NCI-H2107 (cell line): Measurements from ENCODE around the gene TRPC4.

ENCODE experiments used
- DNase-seq: peaks from one replicate; lab custom pipeline; 2025; lab: John Stamatoyannopoulos, UW

Gene TRPC4

DNA sequence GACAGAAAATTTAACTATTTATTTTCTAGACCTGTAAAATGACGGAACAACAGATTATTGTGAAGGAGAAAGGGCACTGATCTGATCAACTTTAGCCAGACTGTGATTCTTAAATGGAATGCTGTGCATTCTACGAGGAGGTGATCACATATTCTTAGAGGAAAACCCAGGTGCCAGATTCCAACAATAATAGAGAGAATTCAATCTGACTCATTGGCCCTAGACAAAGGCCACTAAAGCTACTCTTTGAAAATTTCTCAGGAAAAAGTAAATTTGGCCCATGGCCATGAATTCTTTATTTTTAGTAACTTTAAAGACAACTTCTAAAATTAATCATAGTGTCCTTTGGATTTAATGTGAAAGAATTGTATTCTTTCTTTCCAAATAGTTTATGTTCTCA is 212.4 kb downstream of the TRPC4 start:
- no peak for DNase-seq

DNA sequence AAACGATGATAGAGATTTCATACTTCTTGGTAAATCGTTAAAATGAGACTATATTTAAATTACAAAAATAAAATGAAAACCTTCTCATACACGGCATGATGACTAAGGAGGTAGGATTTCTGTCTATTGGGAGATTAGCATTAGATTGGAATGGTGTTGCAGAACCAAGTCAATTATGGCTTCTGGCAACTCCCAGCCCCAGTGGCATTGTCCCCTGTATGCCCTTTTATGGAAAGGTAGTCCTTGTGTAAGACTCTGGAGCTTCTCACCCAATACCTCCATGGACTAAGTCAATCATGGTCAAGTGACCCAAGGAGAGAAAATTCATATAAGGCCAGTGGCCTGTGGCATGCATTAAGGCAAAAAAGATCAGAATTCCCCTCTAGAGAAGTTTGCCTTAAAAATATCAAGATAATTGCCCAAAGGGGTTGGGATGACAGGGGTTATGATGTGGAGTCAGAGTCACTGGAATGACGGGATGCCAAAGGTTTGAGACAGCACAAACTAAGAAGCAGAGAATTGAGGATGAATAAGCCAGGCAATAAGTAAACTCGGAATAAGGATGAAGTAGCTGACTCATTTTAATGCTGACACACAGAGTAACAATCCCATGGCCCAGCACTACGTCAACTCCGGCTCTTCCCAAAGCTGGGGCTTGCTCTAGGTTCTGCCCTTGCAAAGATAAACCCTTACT is 213.2 kb downstream of the TRPC4 start:
- DNase-seq, result no peak

DNA sequence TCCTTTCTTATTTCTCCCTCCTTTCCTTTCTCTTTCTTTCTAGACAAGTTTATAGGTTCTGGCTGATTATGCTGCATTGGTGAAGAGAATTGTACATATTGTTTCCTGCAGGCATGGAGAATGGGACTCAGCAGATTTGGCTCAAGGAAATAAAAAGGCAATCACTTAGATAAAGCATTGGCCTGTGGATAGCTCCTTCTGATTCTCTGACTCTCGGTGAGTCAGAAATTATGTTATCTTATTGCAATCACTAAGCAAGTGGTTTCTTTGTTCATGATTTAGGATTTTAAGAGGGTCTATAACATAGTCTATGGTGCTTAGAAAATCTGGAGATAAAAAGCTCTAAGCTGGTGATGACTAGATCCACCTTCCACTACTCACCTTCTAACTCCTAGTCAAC is 217.0 kb downstream of the TRPC4 start:
- no peak for DNase-seq

DNA sequence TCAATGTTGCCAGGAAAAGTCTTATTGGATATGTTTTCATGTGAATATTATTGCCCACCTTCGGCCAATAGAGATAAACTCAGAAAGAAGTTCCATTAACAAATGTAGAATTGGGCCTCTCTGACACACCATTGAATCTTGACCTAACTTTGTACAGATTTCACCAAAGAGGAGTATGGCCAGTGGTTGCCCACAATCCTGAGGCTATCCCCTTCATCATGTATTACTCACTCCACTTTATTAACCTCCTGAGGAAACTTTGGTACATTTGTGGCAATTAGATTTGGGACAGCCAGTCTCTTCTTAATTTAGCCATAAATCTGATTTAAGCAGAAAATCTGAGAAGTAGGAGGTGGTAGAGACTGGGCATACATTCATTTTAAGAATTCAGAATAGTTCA is 217.7 kb downstream of the TRPC4 start:
- no peak for DNase-seq

DNA sequence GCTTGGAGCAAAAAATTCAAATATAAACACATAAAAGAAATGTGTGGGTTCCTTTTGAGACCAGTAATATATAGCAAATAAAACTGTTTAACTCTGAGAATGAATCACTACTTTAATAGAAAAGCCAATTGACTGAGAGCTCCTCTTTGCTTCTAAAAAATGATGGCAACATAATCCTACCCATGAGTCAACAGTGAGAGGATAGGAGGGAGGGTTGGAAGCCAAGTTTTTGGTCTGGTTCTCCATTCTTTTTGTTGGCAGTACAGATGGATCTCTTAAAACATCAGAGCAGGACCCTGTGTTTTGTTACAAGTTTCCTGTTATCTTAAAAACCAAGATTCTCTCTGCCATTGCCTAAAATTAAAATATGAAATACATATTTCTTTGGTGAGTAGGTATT is 221.0 kb downstream of the TRPC4 start:
- no peak for DNase-seq

DNA sequence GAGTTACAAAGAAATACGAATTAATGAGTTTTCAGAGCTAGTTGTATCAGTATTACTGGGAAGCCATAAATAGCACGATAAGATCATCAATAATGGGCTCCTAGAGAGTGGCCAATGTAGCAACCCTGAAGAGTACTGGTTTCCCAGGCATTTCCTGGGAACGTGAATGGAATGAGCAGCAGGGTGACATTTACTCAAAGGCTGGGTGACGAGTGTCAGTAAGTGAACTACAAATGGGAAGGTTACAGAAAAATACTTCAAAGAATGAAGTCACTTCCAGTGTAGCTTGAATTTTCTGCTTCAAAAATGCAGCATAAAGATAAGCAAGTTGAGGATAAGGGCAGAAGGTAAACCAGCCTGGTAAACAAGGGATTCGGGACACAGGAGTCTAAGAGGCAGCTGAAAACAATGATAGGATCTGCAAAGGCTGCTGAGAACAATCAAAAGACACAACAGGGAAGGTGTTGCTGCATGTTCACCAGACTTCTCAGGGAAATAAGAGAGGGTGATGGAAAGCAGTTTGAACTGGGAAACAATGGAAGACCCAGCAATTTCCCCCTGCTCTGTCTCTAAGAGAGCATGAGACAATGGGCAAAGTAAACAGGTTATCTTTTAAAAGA is 222.4 kb downstream of the TRPC4 start:
- no peak for DNase-seq

DNA sequence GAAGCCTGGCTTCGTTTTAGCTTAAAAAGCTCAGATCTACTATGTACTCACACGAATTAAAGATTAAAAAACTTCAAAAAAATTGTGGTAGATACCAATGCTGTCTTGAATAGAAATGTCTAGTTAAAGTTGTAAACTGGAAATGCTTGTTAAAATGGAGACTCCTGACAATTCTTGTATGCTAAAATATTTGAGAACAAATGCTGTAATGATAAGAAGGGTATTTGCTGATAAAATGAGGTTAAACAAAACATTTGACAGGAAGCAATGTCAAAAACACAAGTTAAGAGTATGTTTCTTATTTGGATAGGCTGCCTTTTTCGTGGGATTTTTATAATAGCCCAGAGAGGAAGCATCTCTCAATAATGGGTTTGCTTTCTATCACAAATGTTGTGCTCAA is 223.0 kb downstream of the TRPC4 start:
- no peak for DNase-seq

DNA sequence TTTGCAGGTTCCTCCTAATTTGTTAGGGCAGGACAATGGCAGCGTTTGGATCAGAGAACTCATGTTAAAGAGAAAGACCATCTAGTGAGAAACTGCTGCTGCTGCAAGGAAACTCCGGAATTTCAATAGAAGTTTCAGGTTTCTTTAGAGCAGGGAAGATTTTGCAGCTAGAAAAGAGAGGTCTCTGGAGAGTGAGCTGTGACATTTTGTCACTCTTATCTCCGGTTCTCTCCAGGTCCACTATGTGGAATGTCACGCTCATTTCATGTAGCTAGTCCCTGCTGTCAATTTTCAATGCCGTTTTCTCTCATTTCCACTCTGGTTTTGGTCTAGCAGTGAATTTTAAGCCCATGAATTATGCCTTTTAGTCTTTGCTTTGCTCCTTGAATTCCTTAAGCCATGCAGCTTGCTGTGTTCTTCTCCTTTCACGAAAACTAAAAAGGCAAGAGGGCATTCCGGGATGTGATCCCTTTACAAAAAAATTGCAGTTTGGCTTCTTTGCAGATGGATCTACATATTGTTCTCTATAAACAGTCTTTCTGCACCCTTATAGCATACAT is 224.3 kb downstream of the TRPC4 start:
- no peak for DNase-seq

DNA sequence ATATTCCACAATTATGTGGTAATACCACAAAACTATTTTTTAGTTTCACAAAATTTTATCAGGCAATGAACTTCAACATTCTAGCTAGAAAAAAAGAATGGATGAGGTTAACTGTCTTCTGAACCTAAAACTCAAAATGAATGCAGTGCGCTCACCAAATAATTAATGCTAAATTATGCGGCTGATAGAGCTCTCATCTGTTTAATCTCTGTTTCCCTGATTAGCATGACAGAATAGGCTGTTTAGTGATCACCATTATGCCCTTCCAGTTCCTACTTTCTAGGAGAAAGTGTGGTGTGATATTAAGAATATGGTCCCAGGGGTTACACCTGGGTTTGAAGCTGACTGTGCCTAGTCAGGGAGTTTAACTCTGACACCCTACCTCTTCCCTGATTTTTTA is 228.2 kb downstream of the TRPC4 start:
- DNase-seq, result no peak

DNA sequence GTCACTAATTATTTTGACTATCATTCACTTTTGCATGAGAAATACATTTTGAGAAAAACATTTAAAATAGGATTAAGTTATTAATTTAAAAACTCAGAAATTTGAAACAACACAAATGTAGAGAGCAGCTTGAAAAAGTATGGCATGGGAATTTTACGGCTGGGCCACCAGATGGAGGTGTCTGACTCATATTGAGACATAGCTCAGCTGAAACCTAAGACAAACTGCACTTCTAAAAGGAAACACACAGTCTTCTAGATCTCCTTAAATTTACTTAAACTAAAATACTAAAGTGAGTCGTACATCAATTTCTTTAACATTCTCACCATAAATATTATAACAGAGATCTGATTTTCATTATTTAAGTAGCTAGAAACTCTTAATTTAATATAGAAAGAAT is 229.1 kb downstream of the TRPC4 start:
- no peak for DNase-seq

DNA sequence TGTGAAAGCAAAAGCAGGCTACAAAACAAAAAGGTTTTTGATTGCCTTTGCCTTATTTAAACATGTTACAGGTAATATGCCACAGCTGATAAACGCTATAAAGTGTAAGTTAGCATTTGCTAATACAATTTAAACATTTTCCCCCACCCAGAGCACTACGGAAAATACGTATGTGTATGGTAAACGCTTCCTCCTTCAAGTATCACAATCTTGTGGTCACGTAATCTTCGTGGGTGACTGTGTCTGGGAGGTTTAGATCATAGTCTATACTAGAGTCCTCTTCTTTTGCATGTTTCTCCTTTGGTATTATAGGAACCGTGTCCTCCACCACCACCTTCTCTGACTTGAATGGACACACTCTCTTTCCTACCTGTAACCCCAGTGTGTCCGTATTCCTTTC is 232.9 kb downstream of the TRPC4 start:
- DNase-seq, result no peak

DNA sequence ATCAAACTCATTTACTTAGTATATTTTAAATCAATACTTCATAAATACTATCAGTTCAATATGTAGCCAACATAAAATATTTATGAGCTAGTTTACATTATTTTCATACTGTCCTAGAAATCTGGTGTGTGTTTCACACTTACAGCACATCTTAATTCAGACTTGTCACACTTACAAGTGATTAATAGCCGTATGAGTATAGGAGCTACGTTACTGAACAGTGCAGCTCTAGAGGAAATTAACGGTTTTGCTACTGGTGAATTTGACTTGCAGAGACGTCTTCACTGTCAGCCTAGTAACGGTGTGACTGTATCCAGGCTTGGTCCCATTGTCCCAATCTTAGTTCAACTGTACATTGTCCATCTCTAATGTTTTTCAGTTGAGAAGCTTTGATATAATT is 237.3 kb downstream of the TRPC4 start:
- DNase-seq, result no peak

DNA sequence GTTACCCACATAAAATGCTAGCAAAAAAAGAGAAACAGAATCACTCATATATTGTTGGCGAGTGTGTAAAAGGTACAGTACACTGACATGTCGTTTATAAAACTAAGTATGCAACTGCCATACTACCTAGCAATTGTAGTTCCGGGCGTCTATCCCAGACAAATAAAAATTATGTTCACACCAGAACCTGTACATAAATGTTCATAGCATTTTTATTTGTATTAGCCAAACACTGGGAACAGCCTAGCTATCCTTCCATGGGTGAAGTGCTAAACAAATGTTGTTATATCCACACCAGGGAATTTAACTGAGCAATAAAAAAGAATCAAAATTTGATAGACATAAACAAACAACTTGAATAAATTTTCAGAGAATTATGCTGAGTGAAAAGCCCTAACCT is 242.1 kb downstream of the TRPC4 start:
- no peak for DNase-seq

DNA sequence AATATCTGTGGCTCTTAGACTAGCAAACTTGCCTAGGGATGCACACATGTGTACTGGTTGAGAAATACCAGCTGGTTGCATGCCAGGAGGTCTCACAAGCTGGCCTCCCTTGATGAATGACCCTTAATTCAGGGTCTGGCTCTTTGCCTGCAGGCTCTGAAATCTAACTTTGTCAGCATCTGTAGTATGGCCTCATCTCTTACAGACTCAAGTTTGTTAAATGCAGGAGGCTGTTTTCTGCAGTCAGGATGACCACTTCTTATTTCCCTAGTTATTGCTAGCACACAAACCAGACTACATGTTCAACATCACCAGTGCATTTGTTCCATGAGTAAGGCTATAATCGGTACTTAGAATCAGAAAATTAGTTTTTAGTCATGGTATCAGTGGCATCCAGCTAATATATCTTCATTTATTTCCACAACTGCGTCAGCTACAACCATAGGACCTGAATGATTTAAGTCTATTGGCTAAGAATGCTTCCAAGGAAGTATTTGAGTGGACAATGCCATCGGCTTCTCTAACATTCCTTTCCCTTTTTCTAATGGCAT is 247.7 kb downstream of the TRPC4 start:
- no peak for DNase-seq

DNA sequence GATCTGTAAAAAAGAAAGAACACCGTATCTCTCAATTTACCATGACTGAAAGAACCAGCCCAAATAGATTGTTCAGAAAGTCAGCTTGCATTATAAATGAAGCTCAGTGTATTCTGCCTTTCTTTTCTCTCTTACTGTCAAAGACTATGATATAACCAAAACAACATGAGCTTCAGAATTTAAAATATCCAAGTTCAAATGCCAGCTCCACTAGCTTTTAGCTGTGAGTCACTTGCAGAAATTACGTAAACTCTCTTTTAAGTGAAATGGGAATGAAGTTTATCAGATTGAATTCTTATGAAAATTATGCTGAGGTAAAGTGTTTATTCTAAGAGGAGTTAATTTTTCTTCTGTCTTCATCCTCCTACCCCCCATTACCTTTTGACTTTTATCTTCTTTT is 251.0 kb downstream of the TRPC4 start:
- DNase-seq, result no peak

DNA sequence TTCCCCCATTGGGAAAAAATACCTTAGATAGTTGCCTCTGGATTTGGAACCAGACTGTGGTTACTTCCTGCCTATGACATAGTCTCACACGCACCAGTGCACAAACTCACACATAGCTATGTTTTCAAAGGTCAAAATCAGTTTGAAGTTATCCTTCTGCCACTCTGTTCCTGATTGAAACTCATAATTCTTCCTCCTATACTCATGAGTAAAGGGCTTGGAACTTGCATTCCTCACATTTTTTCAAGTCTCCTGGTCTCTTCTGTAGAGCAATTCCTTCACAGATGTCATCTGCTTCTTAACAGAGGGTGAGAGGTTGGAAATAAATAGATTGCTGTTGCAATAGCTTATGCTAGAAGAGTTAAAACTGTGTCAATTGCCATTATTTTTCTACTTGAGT is 252.4 kb downstream of the TRPC4 start:
- DNase-seq, result no peak

DNA sequence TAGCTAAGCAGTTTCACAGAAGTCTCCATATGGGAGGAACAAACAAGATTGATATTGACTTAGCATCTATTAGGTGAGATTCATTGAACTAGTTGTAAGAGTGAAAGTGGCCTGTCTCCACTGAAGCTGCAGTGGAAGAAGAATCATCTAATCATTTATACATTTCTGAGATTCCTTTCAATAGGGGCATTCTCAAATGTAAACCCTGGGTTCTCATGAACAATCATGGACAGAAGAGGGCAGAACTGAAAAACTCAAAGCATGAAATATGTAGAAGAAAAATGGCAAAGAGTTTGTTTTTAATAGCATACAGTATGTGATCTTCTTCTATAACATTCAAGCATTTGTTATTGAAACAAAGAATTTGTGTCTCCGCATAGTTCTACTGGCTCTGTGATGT is 253.4 kb downstream of the TRPC4 start:
- DNase-seq, result no peak

DNA sequence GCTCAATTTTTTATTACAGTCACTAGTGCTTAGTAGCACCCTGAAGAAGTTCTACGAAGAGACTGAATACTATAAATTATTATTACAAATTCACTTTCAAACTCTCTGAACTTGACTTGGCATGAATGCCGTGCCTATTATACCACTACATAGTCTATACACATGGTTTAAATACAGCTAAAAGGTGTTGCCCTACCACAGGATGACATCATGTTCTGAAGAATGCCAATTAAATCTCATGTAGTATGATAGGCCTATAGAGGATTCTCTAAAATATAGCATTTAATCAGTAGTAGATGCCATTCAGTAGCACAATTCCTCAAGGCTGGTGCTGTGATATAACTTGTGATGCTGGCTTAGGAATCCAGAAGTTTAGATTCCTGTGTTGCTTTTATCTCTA is 254.3 kb downstream of the TRPC4 start:
- DNase-seq, result no peak

DNA sequence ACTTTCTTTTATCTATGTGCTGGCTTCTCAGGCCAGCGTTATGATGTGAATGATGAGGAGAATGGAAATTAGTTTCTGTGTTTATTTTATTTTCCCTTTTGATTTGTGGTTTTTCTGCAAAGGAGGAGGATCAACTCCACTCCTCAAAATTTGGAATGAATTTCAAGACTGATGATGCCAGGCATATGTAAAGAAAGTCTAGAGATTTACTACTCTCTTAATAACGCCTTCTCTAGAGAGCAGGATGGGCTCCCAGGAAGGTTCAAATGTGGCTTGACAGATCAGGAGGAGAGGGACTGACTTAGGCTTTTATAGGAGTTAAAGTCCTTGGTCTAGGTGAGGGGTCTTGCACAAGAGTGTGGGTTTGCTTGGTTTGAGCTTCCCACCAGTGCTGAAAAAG is 255.9 kb downstream of the TRPC4 start:
- no peak for DNase-seq

DNA sequence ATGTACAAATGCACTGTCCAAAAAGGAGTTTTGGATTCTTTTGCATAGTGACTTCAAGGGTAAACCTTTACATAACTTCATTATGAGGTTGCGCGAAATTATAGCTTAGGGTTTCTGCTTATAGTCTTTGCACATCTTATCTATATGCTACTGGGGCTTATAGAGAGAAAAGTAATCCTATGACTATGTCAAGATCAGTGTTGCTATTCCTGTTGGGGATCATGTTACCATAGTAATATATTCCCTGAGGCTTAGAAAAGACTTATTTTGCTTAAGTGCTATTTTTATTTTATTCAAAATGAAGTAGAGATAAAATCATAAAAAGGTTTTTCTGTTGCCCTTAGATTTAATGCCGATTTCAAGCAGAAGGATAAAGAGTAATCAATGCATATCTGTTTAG is 256.3 kb downstream of the TRPC4 start:
- DNase-seq, result no peak

DNA sequence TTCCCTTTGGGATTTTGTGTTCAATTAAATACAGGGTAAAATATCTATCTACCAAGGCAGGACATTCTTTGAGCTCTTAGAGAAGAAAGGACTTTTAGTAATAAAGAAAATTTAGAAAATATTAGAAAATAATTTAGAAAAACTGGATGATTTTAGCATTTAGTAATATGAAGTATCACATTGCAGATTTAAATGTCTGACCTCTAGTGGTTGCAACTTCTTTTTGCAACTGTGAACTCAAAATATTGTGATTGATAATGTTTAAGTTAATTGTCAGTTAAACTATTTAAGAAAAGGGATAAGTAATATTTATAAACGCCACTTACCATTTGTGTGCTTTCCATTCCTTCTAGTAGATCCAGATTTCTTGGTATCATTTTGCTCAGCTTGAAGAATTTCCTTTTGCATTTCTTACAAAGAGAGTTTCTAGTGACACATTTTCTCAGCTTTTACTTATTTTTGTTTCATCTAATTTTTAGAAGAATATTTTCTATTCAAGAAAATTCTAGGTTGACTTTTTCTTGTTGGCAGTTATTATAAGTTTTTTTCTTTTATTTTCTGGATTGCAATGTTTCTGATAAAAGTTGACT is 260.7 kb downstream of the TRPC4 start:
- DNase-seq, result no peak

DNA sequence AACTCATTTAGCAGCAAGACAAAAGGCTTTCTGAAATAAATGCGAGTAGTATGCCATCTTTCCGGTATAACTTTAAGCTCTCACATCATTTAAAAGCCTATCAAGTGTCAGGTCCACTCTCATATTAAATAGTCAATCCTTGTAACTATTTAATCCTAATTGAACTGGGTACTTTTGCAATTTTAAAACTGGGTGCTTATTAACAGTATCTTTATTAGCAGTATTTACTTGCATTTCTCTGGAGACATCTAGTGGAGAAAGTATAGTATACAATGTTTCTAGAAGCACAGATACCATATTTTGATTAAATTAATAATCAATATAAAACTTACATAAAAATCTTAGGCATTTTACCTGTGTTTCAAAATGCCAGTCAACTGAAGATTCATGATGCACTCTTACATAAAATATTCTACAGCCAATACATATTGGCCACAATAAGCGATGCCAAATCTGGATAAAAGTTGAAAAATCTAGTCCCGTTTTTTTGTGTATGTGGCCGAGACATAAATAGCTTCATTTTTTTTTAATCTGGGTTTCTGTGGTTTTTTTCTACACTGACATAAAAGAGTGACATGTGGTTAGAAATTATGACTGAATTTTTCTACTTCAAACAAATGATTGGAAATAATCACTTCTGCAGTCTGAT is 266.7 kb downstream of the TRPC4 start:
- DNase-seq, result no peak
